ENCODE results near the gene BRINP3. TPM values are rescaled to one million over a fixed set of nuclear protein-coding genes. Genes with fewer than 3 reads are reported as not detected.

Gene BRINP3
- total RNA-seq, 1 donor from 2014 or later: not detected

DNA sequence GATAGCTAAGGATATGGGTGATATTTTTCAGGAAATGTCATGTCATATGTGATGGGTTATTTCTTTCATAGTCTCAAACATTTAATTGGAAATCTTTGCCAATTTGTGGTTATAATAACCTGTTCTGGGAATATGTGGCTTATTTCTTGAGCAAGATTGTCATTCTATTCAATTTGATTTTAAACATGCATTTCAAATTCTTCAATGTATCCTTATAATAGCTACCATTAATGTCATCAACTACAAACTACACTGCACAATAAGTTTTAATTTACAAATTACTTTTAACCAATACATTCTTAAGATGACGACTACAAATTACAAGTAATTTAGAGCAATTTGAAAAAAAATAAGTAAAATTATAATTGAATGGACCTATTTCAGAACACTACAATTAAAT lies 164.9 kb downstream of the BRINP3 start:
- TF ChIP-seq, protein P1, sequence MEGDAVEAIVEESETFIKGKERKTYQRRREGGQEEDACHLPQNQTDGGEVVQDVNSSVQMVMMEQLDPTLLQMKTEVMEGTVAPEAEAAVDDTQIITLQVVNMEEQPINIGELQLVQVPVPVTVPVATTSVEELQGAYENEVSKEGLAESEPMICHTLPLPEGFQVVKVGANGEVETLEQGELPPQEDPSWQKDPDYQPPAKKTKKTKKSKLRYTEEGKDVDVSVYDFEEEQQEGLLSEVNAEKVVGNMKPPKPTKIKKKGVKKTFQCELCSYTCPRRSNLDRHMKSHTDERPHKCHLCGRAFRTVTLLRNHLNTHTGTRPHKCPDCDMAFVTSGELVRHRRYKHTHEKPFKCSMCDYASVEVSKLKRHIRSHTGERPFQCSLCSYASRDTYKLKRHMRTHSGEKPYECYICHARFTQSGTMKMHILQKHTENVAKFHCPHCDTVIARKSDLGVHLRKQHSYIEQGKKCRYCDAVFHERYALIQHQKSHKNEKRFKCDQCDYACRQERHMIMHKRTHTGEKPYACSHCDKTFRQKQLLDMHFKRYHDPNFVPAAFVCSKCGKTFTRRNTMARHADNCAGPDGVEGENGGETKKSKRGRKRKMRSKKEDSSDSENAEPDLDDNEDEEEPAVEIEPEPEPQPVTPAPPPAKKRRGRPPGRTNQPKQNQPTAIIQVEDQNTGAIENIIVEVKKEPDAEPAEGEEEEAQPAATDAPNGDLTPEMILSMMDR (conservative IDR thresholded peaks at IDR 0.05; ENCODE audit: low read depth, low read length): no peak
- no peak for DNase-seq (ENCODE audit: low read depth)
- H3K4me3 ChIP-seq (ENCODE audit: low read depth, low read length): no peak overlapping the region

- TF ChIP-seq, protein P1 (conservative IDR thresholded peaks at IDR 0.05; ENCODE audit: low read depth, low read length): no peak
- DNase-seq (ENCODE audit: low read depth): no peak
- H3K4me3 ChIP-seq (ENCODE audit: low read depth, low read length): no peak overlapping the region
These were observed 174.2 kb downstream of the BRINP3 start for GRCh38 chr1:190303501-190303900.

DNA sequence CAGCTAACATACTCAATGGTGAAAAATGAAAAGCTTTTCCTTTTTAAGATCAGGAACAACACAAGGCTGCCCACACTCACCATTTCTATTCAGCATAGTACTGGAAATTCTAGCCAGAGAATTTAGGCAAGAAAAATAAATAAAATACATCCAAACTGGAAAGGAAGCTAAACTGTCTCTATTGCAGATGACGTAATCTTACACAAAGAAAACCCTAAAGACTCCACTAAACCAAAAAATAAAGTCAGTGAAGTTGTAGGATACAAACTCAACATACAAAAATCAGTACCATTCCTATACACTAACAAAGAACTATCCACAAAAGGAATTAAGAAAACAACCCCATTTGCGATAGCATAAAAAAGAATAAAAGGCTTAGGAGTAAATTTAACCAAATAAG lies 181.2 kb downstream of the BRINP3 start:
- no peak for DNase-seq (ENCODE audit: low read depth)
- TF ChIP-seq, protein P1 (conservative IDR thresholded peaks at IDR 0.05; ENCODE audit: low read depth, low read length): no peak
- no peak overlapping the region for H3K4me3 ChIP-seq (ENCODE audit: low read depth, low read length)

DNA sequence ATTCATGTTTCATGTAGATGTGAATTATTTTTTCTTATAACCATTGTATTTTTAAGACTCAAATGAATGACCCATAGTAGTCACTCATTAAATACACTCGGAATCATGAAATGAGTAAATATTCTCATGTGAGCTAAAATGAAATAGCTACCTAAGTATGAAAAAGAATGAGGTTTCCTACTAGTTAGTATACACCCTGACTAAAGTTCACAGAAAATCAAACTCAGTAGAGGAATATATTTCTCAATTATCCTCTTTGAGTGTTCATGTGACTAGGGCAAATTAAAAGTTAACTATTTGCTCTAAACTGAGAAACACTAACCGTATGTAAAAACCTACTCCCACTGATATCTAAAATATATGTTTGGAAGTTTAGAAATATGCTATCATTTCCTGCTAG lies 187.8 kb downstream of the BRINP3 start:
- no peak overlapping the region for H3K4me3 ChIP-seq (ENCODE audit: low read depth, low read length)
- TF ChIP-seq, protein P1 (conservative IDR thresholded peaks at IDR 0.05; ENCODE audit: low read depth, low read length): no peak
- DNase-seq (ENCODE audit: low read depth): no peak

- TF ChIP-seq, protein P1 (conservative IDR thresholded peaks at IDR 0.05; ENCODE audit: low read depth, low read length): no peak
These were observed 191.6 kb downstream of the BRINP3 start for GRCh38 chr1:190286111-190286510.

GRCh38 chr1:190277107-190277506 lies 200.6 kb downstream of the BRINP3 start:
- TF ChIP-seq, protein P1 (conservative IDR thresholded peaks at IDR 0.05; ENCODE audit: low read depth, low read length): no peak
- no peak overlapping the region for H3K4me3 ChIP-seq (ENCODE audit: low read depth, low read length)

More at GRCh38 chr1:190286111-190286510, 191.6 kb downstream of the BRINP3 start:
- H3K4me3 ChIP-seq (ENCODE audit: low read depth, low read length): no peak overlapping the region
- DNase-seq (ENCODE audit: low read depth): no peak

GRCh38 chr1:190274721-190275120 lies 202.9 kb downstream of the BRINP3 start:
- H3K4me3 ChIP-seq (ENCODE audit: low read depth, low read length): no peak overlapping the region
- DNase-seq (ENCODE audit: low read depth): no peak
- TF ChIP-seq, protein P1 (conservative IDR thresholded peaks at IDR 0.05; ENCODE audit: low read depth, low read length): no peak

More at GRCh38 chr1:190277107-190277506, 200.6 kb downstream of the BRINP3 start:
- no peak for DNase-seq (ENCODE audit: low read depth)
